GM12875 (cell line): Measurements from ENCODE around the gene SLC30A2.

Source experiments
- H3K4me3 ChIP-seq: one replicate; pipeline ENCODE4 v1.5.1; 2011; ENCODE audit warnings: low read depth, low read length, control low read depth
- TF ChIP-seq, protein P1 (sequence below): IDR thresholded peaks from 2 replicates; pipeline ENCODE4 v1.5.1; 2011; ENCODE audit warnings: low read depth, mild to moderate bottlenecking, control low read depth, inconsistent platforms, low read length, moderate library complexity, borderline replicate concordance; ENCODE audit not compliant: insufficient read depth

The SLC30A2 gene

DNA sequence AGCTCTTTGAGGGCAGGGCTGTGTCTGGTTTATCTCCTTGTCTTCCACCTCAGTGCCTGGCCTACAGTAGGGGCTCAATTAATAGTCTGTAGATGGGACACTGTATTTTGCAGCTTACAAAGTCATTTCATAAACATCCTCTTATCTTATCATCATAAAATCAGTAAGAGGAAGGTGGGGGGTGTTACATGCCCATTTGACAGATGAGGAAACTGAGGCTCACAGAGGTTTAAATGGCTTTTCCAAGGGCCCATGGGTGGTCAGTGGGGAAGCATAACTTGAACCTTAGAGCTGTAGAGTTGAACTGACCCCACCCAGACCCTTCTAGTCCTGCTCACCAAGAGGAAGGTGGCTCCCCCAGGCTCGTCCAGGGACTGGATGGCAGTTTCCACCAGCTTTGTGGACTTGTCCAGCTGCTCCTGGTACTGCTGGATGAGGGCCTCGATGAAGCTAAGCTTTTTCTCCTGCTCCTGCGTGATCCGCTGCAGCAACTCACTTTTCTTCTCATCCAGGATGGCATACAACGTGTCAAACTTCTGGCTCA is 12.2 kb upstream of the SLC30A2 start:
- TF ChIP-seq, protein P1, sequence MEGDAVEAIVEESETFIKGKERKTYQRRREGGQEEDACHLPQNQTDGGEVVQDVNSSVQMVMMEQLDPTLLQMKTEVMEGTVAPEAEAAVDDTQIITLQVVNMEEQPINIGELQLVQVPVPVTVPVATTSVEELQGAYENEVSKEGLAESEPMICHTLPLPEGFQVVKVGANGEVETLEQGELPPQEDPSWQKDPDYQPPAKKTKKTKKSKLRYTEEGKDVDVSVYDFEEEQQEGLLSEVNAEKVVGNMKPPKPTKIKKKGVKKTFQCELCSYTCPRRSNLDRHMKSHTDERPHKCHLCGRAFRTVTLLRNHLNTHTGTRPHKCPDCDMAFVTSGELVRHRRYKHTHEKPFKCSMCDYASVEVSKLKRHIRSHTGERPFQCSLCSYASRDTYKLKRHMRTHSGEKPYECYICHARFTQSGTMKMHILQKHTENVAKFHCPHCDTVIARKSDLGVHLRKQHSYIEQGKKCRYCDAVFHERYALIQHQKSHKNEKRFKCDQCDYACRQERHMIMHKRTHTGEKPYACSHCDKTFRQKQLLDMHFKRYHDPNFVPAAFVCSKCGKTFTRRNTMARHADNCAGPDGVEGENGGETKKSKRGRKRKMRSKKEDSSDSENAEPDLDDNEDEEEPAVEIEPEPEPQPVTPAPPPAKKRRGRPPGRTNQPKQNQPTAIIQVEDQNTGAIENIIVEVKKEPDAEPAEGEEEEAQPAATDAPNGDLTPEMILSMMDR: no peak
- no peak overlapping the region for H3K4me3 ChIP-seq

DNA sequence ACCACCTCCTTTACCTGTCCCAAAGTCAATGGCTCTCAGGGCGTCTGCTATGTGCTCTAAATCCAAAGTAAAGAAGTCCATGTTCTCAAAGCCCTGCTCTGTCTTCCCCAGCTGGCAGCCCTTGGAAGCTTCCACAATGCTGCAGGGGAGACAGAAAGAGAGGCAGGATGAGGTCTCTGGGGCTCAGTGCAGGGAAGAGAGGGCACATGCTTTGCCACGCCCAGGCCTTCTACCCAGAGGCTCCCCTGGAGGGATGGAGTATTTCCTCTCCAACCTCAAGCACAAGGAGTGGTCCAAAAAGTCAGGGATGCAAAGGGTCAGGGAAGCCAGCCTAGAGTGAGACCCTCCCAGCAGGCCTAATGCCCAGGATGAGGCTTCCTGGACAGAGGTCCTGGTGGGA is 11.3 kb upstream of the SLC30A2 start:
- TF ChIP-seq, protein P1: no peak
- no peak overlapping the region for H3K4me3 ChIP-seq

DNA sequence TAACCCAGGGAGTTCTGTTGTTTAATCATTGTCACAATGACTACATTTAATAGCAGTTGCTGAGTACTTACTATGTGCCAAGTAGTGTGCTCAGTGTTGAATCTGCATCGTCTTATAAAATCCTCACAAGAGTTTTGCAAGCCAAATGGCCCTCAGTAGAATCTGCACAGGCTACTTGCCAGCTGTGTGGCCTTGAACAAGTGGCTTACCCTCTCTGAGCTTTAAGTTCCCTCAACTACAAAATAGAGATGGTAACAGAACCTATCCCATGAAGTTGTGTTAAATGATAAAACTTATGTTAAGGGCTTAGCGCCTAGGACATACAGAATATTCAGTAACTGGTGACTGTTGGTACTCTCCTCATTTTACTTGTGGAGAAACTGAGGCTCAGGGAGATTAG is 9.1 kb upstream of the SLC30A2 start:
- TF ChIP-seq, protein P1: no peak
- H3K4me3 ChIP-seq: no peak overlapping the region

DNA sequence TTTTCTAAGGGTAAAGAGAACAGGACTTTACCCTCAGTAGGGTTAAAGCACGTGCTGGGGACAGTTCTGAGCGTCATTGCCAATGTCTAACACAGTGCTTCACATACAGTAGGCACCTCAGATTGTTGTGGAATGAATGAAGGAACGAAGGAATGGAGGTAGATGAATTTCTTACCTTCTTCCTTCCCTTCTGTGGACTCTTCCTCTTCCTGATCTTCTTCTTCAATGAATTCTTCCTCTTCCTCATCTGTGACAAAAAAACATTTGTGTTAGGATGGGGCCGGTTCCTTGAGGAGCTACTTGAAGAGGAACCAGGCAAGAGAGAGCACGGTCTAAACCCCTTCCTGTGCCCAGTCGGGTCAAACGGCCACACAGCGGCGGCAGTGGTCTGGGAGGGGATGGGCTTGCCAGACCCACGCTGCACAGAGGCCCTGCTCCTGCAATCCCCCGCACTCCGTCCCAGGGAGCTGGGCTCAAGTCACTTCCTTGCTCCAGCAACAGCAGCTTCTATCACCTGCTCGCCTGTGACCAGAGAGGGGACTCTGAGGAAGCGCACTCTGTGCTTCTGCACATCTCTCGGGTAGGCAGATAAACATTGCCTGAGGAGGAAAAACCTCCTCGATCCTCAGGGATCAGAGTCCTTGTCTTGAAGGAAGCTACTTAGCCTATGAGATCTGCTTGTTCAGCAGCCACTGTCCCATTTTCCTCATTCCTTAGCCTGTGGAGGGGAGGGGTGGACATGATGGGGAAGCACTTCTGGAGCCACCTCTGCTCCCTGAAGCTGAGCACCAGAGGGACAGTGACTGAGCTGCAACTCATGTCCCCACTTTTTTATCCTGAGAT is 8.0 kb upstream of the SLC30A2 start:
- no peak overlapping the region for H3K4me3 ChIP-seq
- TF ChIP-seq, protein P1: no peak

DNA sequence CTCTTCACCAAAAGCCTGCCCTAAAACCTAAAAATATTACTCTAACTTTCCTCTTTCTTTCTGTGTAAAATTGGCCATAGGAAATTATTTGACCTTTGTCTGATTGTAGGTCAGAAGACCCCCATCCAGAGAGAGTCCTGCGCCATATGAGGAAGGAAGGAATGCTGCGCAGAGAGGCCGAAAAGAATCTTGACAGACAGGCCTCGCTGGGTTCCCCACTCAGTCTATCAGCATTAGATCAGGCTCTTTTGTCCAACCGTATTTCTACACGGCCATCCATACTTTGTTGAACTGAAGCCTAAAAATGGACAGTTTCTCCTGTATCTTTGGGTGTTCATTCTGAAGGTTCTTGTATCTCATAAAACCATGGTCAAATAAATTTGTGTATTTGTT is 4.3 kb upstream of the SLC30A2 start:
- H3K4me3 ChIP-seq: no peak overlapping the region
- TF ChIP-seq, protein P1: no peak

DNA sequence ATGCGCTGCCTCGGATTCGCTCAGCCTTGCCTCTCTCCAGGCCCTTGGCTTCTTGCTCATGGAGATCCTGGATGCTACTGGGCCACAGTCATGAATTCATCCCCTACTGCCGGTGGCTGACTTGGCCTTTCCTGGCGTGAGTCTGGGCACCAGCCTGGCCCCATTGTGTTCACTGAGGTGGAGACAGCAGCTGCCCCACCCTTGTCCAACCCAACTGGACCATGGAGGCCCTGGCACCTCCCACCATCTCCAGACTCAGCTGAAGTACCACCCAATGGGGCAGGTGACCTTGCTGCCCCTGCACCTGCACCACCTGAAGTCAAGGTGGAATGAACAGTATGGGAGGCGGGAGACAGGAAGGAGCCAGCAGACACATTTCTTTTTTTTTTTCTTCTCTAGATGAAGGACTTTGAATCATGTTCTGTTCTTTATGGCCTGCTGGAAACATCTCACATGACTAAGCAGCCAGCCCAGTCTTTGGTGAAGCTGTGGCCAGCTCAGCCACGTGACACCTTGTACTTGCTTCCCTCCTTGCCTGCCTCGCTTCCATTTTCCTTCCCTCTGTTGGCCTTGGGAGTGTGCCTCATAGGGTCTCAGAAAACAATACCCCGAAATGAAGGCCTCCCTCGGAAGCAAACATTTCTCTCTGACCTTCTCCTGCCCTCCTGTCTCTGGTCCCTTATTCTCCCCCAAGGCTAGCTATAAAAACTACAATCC is 3.8 kb upstream of the SLC30A2 start:
- TF ChIP-seq, protein P1: no peak
- no peak overlapping the region for H3K4me3 ChIP-seq
